ENCODE results near the gene MAGEB17. TPM values are rescaled to one million over a fixed set of nuclear protein-coding genes. Genes with fewer than 3 reads are reported as not detected.
"Not testable (repeated sequence)": the region's sequence is repeated elsewhere in the genome, so short reads cannot be mapped to it uniquely, and the experiment has no call there.

Gene MAGEB17, protein sequence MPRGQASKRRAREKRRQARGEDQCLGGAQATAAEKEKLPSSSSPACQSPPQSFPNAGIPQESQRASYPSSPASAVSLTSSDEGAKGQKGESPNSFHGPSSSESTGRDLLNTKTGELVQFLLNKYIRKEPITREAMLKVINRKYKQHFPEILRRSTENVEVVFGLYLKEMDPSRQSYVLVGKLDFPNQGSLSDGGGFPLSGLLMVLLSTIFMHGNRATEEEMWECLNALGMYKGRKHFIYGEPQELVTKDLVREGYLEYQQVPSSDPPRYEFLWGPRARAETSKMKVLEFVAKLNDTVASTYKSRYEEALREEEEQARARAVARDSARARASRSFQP
- not detected for total RNA-seq

DNA sequence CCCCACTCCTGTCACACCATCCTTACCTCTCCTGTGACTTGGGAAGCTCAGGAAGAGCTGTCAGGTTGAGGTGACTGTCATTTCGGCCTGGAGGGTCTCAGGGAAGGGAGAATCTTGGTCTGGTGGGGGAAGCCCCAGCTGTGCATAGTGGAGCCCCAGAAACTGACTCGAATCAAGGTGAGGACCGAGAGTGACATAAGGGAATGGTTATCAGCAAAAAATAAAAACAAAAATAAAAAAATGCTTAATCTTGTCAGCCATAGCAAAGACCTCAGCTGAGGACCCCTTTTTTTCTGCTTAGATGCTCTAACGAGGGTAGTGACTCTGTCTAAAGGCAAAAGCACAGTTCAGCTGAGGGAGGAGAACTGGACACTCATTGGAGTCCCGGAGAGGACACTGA is at the start of gene MAGEB17:
MAGEB17 (plus strand) TSS at position 301 of the 400 bp plus-strand sequence. CDS start 2,902 bp downstream, outside the sequence.
- ATAC-seq, result no peak
- DNase-seq (ENCODE audit: low spot score), result no peak

DNA sequence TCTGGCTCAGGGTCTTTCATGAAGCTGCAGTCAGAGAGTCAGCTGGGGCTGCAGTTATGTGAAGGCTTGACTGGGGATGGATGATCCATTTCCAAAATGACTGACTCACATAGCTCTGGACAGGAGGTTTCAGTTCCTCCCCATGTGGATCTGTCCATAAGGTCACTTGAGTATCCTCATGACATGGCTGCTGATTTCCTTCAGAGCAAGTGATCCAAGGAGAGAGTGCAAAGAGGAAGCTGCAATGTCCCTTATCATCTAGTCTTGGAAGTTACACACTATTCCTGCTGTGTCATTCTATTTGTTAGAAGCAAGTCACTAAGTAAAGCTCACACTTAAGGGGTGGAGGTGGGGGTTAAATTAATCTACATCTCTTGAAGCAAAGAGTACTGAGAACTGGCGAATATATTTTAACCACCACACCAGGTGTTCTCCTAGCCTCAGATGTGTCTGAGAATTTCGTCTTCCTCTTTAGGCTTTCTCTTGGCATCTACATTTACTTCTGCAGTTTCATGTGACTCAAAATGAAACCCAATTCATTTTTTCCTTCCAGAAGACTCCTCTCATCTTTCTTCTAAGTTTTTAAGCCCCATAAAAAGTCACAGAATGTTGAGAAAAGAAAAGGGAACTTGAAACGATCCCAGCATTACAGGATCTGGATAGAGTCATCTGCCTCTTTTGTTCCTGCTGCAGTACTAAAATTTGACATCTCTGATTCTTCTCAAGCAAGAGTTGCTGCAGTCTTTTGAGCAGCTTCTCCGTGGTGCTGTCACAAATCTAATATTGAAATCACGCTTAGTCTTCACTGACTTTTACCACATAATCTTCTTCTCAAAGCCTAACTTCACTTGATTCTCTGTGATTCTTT is 47.7 kb upstream of the MAGEB17 start:
- DNase-seq (ENCODE audit: low spot score) (no peak), ATAC-seq (no peak)

DNA sequence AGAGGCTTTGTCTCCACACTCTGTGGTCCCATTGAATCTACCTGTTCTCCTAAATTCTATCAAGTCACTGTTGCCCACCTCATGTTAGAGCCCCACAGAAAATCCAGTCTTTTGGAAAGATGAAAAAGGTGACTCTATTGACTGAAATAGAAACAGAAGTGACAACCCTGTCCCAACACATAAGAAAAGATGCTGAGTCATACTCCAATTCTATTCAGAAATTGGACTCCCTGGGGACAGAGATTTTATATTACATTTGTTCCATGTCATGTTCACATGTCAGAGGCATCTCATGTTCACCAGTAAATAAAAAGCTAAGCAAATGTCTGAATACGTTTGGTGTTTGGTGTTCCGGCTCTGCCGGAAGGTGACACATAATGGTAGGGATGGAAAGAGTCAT is 46.9 kb upstream of the MAGEB17 start:
- ATAC-seq (no peak), DNase-seq (ENCODE audit: low spot score) (no peak)

DNA sequence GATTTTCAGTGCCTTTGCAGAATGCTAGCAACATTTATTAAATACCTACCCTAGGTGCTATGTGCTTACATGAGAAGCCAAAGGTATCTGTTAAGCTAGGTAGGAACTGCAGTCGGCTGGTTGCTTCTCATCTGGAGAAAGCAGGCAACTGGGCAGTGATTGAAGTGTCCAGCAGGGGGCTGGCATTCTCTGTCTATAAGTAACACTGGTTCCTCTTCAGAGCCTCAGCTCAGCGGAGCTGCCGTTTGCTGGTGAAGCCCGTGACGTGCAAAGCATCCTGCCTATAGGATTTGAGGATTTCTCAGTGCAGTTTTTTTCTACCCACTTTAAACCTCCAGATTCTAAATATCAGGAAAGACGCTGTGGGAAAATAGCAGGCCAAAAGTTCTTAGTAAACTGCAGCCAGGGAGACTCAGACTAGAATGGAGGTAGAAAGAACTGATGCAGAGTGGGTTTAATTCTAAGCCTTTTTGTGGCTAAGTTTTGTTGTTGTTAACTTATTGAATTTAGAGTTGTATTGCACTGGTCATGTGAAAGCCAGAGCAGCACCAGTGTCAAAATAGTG is 44.0 kb upstream of the MAGEB17 start, which contains the start of gene GRPR:
GRPR (plus strand) TSS at position 344 of the 565 bp plus-strand sequence. CDS start 389 bp downstream, outside the sequence.
- ATAC-seq, result peak; percentile 96

DNA sequence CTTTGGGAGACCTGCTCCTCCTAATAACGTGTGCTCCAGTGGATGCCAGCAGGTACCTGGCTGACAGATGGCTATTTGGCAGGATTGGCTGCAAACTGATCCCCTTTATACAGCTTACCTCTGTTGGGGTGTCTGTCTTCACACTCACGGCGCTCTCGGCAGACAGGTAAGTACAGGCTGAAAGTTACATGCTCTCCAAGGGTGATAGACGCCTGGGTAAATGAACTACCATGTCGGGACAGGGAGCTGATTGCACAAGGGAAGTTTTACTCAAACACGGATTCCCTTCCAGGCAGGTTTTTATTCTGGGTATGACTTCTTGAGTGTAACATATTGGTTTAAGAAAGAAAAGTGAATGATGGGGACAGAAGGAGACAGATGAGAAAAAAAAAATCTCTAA is 43.1 kb upstream of the MAGEB17 start:
- peak; percentile 36 for ATAC-seq
- DNase-seq (ENCODE audit: low spot score), result no peak

More for the DNA sequence above, 44.0 kb upstream of the MAGEB17 start, which contains the start of gene GRPR:
- DNase-seq (ENCODE audit: low spot score), result peak; percentile 61

DNA sequence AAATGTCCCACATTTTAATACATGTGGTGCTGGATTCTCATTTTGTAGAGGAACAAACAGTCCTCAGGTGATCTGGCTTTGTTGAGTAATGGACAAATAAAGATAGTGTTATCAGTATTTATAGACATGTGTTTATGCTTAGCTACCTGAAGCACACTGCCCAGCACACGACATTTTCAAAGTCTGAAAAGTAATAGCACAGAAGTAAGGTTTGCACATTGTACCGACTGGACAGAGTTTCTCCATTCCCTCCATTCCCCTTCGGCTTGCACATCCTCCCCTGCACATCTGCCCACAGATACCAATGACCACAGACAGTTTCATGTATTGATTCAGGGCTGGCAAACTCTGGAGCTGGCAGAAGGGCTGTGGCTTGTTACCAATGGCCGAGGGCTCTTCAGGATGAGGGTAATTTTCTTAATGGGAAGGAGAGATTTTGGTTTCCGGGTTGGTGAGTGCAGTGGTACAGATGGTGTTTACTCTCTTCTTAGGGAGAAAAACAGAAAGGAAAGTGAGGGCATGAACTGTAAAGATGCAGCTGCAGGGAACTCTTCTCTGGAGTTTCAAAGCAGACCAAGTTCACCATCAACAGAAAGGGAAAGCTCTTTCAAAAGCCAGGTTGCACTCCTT is 41.6 kb upstream of the MAGEB17 start:
- DNase-seq (ENCODE audit: low spot score) (no peak), ATAC-seq (peak; percentile 70)

DNA sequence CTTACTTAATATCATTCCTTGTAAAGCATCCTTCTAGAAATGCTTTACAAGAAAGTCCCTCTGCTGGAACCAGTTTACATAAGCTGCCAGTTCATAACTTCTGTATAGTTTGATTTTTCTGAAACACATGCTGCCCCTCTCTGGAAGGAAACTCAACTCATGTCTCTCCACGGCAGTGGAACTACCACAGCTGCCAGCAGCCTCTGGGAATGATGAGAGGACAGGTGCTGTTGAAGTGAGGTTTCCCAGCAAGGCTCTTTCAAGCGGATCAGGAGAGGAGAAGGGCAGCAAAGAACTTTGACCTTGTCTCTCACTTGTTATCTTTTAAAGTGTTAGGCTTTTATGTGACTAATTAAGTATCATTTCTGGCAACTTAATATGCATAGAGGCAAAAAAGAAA is 36.6 kb upstream of the MAGEB17 start:
- ATAC-seq (no peak), DNase-seq (ENCODE audit: low spot score) (no peak)

DNA sequence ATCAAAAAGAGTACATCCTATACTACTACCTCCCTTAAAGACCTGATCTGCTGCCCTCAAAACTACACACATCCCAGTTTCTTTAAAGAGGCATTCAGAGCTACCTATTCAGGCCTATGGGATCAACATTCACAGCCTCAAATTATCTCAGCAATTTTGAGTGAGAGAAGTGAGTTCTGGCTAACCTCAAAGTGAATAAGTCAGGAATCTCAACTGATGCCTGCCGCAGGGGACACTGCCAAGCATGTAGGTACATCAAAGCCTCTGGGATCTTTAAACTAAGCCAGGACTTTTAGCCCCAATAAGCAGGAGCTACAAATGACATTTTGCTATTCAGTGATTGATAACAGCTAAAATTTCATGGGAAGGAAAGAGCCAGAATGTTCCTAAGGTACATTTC is 32.3 kb upstream of the MAGEB17 start:
- ATAC-seq (no peak), DNase-seq (ENCODE audit: low spot score) (no peak)

DNA sequence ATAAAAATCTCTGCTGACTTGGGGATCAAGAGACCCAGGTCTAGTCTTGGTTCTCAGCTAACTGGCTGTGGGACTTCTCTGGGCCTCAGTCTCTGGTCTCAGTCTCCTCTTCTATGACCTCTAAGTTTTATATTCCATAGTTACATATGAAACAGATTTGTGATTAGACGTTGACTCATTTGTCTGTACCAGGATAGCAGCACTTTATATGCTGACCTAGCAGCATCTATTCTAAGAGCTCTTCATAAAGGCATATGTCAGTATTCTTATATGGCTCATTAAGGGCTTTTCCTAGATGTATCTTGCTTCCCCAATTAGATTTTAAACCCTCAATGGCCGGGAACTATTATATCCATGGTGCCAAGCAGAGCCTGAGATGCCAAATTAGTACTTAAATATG is 31.2 kb upstream of the MAGEB17 start:
- no peak for ATAC-seq

DNA sequence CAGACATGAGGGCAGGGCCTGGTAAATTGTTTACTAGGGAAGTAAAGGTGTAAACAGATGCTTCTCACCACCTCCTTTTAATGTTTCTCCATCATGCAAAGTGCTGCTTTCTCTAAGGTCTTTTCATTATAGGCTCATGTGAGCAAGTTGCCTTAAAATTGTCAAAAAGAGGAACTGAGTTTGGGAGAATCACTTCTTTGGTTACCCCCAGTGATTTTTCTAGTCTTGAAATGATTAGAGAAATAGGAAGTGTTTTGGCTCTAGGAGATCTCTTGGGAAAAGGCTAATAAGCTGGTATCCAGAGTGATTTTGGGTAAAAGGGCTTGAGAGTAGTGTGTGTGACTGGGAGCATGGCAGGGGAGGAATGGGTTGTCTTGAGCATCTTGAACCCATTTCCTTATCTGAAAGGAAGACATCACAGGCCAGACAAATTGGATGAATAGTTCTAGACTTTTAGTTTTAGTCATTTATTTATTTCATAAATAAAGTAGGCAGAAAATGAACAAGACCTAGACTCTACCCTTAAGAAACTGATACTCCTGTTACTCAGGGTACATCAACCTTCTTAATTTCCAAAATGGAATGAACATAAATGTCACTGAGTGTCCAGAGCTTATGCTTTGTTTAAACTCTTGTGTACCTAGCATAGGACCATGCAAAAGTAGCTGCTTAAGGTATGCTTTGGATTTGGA is 29.7 kb upstream of the MAGEB17 start:
- DNase-seq (ENCODE audit: low spot score) (no peak), ATAC-seq (no peak)

More for the DNA sequence above, 31.2 kb upstream of the MAGEB17 start:
- no peak for DNase-seq (ENCODE audit: low spot score)

DNA sequence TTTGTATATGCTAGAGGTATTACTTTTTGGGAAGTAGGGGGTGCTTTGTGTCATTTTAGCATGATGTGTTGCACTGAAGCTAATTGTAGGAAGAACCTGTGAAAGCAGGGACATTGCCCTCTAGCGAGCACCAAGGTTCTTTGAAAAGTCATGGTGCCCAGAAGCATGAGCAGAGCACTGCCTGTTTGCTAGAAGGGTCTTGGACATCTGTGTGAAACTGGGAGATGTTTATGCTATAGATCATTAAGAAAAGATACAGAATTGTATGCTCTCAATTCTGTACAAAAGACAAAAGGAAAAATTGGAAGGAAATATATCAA is 29.2 kb upstream of the MAGEB17 start:
- DNase-seq (ENCODE audit: low spot score), result no peak

DNA sequence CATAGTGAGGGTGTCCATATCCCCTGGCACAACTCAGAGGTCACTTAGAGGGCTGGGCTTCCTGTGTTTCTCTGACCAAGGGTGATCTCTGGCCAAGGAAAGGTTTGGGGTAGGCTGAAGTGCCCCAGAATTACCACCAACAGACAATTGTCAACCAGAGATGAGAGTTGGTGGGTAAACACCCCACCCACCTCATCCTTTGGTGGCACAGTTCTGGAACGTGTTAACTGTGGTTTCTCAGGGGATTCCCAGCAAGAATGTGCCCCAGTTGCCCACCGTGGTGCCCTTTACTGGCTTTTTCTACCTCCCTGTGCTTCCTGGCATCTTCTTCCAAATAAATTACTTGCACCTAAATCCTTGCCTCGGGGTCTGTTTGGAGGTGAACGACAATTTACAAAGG is 26.8 kb upstream of the MAGEB17 start:
- ATAC-seq, result no peak
- no peak for DNase-seq (ENCODE audit: low spot score)

More for the DNA sequence above, 29.2 kb upstream of the MAGEB17 start:
- no peak for ATAC-seq

DNA sequence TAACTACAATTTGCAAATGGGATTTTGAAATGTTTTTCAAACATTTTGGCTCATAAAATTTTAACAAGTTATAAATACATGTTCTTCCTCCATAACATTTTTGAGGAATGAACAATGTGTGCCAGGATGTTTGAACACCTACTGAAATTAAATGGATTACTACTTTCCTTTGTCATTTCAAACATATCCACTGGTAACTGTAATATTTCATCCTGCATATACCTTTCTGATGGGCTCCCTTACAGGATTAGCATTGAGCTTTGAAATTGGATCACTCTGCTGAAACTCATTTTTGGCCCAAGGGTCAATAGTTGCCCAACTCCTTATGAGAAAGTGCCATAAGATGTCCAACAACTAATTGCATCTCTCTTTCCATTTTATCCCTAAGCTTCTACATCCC is 26.3 kb upstream of the MAGEB17 start:
- no peak for DNase-seq (ENCODE audit: low spot score)
- ATAC-seq, result no peak

DNA sequence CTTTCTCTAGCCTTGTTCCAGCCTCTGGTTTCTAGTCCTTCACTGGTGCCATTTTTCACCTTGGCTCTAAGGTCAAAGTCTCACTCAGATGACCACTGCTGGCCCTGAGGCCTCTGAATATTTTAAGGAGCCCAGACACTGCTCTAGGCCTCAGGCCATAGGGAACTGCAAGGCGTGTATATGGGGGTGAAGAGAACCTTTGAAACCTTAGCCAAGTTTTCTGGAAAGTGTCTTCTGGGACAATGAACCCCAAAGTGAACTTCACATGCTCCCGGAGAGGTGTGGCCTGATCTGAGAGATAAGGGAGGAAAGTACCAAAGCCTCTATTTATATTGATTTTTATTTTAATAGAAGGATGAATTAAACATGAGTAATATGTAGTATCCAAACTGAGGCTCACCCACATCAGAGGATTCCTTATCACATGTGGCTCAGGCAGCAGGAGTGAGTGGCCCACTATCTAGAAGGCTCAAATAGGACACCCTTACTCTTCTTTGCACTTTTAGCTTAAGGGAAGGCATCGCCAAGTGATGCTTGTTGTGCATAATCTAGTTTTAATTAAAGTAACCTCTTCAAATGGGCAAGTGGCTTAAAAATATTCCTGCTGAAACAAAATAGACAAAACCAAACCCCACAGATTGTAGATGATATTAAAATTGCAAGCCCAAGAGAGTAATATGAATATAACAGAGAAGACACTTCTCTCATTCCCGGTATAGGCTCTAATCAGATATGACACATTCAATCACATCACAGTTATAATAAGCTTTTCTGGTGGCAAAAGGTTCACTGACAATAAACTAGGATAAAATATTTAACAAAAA is 25.6 kb upstream of the MAGEB17 start:
- DNase-seq (ENCODE audit: low spot score), result no peak
- no peak for ATAC-seq

DNA sequence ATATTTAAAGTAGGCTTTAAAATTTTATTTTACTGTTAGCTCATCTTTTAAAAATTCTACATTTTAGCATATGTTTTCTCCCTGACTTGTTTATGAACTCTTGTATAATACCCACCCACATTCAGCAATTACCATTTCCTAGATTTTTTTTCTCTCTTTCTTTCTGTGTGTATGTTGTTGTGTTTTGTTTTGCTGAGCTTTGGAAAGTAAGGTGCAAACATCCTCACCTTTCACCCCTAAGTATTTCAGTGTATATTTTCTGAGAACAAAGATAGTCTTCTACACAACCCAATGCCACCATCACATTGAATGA is 25.1 kb upstream of the MAGEB17 start:
- no peak for ATAC-seq
- DNase-seq (ENCODE audit: low spot score), result no peak

DNA sequence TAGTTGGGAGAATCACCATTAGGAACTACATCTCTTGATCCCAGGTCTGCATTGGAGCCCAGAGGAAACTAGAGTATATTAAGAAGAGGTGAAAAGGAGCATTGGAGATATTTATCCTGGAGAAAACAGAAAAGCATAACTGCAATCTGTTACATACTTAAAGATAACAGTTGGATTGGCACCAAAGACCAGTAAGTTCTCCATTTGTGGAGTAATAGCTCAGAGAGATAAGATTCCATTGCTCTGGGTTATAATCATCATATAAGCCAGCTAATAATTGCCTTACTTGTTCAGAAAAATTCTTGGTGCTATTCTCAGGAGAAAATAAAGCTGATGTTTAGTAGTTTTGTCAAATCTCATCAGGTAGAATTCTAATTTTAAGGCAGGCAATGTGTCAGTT is 23.3 kb upstream of the MAGEB17 start:
- DNase-seq (ENCODE audit: low spot score), result no peak
- no peak for ATAC-seq

DNA sequence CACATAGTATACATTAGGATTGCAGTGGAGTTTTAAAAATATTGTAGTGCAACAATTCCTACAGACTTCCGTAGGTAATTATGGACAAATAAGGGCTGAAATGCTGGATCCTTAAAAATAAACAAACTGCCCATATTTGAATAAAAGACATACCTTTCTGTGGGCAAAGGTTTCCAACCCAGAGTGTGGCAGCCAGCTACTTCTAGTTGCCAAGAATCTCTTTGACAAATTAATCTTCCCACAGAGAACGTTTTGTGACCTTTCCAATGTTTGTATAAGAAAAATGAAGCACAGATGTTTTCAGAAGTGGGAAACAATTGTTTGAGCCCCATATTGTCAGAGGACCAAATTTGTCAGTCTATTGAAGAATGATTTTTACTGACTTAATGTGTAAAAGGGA is 22.9 kb upstream of the MAGEB17 start:
- ATAC-seq, result no peak
- DNase-seq (ENCODE audit: low spot score), result no peak

DNA sequence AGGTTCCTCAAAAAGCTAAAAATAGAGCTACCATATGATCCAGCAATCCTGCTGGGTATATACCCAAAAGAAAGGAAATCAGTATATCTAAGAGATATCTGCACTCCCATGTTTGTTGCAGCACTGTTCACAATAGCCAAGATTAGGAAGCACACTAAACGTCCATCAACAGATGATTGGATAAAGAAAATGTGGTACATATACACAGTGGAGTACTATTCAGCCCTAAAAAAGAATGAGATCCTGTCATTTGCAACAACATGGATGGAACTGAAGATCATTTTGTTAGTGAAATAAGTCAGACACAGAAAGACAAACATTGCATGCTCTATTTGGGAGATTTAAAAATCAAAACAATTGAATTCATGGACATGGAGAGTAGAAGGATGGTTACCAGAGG is 22.2 kb upstream of the MAGEB17 start:
- ATAC-seq; DNase-seq (ENCODE audit: low spot score): not testable (repeated sequence)

DNA sequence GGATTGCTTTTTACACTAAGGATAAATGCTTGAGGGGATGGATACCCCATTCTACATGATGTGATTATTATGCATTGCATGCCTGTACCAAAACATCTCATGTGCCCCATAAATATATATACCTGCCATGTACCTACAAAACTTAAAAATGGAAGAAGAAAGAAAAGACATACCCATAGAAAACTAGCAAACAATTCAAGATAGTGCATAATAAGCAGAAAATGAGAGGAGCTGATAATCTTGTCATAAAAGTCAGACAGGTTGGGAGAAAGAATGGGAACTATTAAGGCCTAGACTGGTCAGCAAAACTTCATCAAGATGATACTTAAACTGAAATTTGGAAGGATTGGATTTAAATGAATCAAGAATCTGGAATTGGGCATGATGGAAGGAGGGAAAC is 21.6 kb upstream of the MAGEB17 start:
- DNase-seq (ENCODE audit: low spot score) (no peak), ATAC-seq (no peak)

DNA sequence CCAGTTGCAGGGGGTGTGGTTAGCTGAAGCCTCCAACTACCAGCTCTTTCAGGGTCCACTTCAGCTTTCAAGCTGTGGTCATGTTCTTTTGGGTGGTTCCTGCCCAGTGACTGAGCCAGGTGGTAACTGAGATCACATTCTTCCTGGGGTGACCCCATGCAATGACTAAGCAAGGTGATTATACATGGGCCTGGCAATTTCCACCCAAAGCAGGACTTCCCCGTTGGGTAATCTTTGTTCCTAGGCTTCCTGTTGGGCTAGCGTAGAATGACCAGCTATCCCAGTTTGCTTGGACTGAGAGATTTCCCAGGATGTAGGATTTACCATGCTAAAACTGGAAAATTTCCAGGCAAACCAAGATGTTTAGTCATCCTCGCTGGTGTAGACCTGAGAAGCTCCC is 18.4 kb upstream of the MAGEB17 start:
- DNase-seq (ENCODE audit: low spot score), result no peak

More for the DNA sequence above, 18.4 kb upstream of the MAGEB17 start:
- ATAC-seq, result no peak
